PC-9 (cell line): Measurements from ENCODE around the gene PRC1.

Experiments used
- CTCF ChIP-seq: fragments of 200-600 bp; sonication (generic); conservative IDR thresholded peaks from 2 replicates; pipeline ENCODE4 v1.6.1; 2017; ENCODE audit warnings: mixed run types, antibody characterized with exemption, mild to moderate bottlenecking, moderate library complexity
- EZH2 ChIP-seq: fragments of 200-600 bp; sonication (generic); IDR thresholded peaks from 2 replicates; pipeline ENCODE4 v1.8.0; 2017; ENCODE audit warnings: antibody characterized with exemption, low read depth

GRCh38 chr15:90959894-90960293, 34.4 kb downstream of the PRC1 start:
- TF ChIP-seq CTCF (no peak), EZH2 (no peak)
